OCI-LY7 (cell line): ENCODE data around the gene RPL37.

Experiments used
- CTCF ChIP-seq: fragments of 200-600 bp; sonication (generic); conservative IDR thresholded peaks from 2 replicates; pipeline ENCODE4 v1.5.1; 2014; ENCODE audit warnings: mild to moderate bottlenecking, antibody characterized with exemption, low read length, moderate library complexity, mixed read lengths
- EZH2phosphoT487 ChIP-seq: fragments of 200-600 bp; sonication (generic); IDR thresholded peaks from 2 replicates; pipeline ENCODE4 v1.6.1; 2018; ENCODE audit warnings: low read depth, borderline replicate concordance, mild to moderate bottlenecking, mixed run types, antibody characterized with exemption, low read length, moderate library complexity, mixed read lengths

- TF ChIP-seq CTCF, result no peak
- no peak for TF ChIP-seq EZH2phosphoT487
These were observed 58.4 kb downstream of the RPL37 start for GRCh38 chr5:40776658-40776977.
